T-helper 2 cell treated with Interferon-gamma antibody and Interleukin-4, amounts not matched to agents 100 ng/mL and 5 ng/mL, for 36 hours (primary cell): Measurements from ENCODE around the gene TDRKH. TPM values are rescaled to one million over a fixed set of nuclear protein-coding genes. Genes with fewer than 3 reads are reported as not detected.

Experiments
- intact Hi-C: fragments of 100-400 bp; cut with micrococcal nuclease; formaldehyde crosslinking; loops from one replicate; pipeline ENCODE4 v1.15.1; 2023
- total RNA-seq: library from RNA; stranded (reverse); gene quantifications from 2 replicates; pipeline ENCODE4 v1.2.3, GENCODE V29; 2022

Gene TDRKH
- 14.9 and 16.3 TPM in 2 replicates for total RNA-seq

- intact Hi-C loops: loop anchor here (1.0 to 5.0 kb wide), 5 partner anchors 27 to 244 kb away; partner anchors contain the start of genes C2CD4D, MRPL9 and S100A10
These were observed at the start of gene TDRKH for GRCh38 chr1:151790071-151790939. Gene TDRKH (minus strand): TSS chr1:151790500. CDS start chr1:151783022, 7,478 bp downstream.

- intact Hi-C loops: loop anchor here (2.0 to 5.0 kb wide), 4 partner anchors 49 to 397 kb away; partner anchors contain the start of genes POGZ, S100A10 and TDRKH
These were observed 49.4 kb upstream of the TDRKH start, which contains the start of gene C2CD4D for GRCh38 chr1:151839457-151840403. Gene C2CD4D (minus strand): TSS chr1:151839820. CDS start chr1:151838989, 831 bp downstream.

- intact Hi-C loops: loop anchor here (2.0 to 5.0 kb wide), 4 partner anchors 48 to 397 kb away; partner anchors contain the start of genes POGZ, S100A10 and TDRKH
These were observed 48.7 kb upstream of the TDRKH start for GRCh38 chr1:151839082-151839412.

DNA sequence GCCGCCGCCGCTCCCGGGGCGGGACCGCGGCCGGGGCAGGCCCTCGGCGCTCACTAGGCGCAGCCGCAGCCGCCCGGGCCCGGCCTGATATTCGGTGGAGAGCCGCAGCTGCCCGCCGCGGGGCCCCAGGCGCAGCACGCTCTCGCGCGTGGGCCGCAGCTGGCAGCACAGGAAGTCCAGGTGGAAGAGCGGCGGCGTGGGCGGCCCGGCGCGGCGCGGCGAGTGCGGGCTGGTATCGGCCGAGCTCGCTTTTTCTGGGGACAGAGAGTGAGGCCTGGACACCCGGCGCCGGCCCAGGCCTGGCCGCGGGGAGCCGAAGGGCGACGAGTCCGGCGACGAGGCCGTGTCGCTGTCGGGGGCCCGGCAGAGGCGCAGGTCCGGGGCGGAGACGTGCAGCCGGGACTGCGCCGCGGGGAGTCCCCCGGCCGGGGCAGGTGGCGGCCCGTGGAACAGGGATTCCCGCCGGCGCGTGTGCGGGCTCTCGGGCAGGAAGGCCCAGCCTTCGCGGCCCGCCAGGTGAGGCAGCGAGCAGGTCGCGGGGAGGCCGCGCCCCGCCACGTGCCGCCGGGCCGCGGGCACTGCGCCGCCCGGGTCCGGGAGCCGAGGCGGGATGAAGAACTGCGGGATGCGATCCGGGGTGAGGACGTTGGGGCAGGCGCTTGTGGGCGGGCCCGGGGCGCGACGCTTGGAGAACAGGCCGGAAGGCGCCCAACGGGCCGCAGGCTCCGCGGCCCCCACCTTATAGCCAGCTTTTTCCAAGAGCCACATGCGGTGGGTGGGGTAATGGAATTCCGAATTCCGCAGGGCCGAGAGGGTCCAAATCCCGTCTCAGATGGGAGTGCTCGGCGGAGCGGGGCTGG lies 48.2 kb upstream of the TDRKH start:
- intact Hi-C loops: loop anchor here (2.0 to 5.0 kb wide), 4 partner anchors 48 to 396 kb away; partner anchors contain the start of genes POGZ, S100A10 and TDRKH

GRCh38 chr1:151837884-151838221 lies 47.6 kb upstream of the TDRKH start:
- intact Hi-C loops: loop anchor here (2.0 to 5.0 kb wide), 5 partner anchors 47 to 396 kb away; partner anchors contain the start of genes MRPL9, POGZ, S100A10 and TDRKH

DNA sequence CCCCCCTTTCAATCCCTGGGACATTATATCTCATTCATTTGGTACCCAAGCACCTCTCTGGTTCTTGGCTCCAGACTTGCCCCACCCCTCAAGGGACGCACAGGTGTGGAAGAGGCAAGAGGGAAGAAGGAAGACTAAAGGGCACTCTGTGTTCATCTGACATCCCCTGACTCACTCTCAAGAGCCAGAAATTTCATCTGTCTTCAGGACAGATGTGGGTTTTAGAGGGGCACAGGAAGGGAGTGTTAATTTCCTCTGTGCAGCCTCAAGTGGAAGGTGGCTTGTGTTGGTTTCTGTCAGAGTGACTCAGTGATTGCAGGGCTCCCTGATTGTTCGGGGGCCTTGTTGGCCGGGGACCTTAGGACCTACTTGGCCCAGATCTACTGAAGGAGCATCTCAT lies 46.9 kb upstream of the TDRKH start:
- intact Hi-C loops: loop anchor here (2.0 to 5.0 kb wide), 4 partner anchors 74 to 395 kb away; partner anchors contain the start of genes MRPL9, POGZ and S100A10

GRCh38 chr1:151835596-151835995 lies 45.3 kb upstream of the TDRKH start:
- intact Hi-C loops: loop anchor here (5.0 kb wide), 3 partner anchors 157 to 393 kb away; partner anchors contain the start of genes POGZ and S100A10

- intact Hi-C loops: no loop called here
These were observed 43.9 kb upstream of the TDRKH start for GRCh38 chr1:151834239-151834638.

GRCh38 chr1:151833172-151833900 lies 43.0 kb upstream of the TDRKH start:
- intact Hi-C loops: no loop called here

DNA sequence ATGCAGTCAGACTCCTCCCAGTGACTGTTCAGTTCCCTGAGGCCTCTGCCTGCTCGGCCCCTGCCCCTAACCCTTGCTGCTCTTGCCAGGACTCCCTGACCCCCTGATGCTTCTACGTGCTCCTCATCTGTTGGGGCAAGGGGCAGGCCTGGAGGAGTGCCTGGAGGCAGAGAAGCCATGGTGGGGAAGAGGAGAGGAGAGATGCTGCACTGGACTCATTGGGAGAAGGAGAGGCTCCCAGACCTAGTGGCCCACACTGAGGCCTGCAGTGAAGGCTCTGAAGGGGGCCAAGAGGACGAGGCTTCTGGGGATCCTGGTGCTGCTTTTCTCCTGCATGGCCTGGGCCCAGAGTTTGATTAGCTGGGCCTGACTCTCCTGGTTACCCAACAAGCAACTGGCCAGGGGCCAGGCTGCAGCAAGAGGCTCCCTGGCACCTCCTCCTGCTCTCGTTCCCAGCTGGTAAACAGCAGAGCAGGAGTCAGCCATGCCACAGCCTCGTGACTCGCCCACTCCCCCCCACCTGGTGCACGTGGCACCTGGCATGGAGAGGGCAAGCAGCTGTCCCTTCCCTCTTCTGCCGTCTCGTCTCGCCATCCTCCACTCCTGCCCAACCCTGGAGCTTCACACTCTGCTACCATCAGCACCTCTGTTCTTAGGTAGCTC lies 42.1 kb upstream of the TDRKH start:
- intact Hi-C loops: no loop called here

DNA sequence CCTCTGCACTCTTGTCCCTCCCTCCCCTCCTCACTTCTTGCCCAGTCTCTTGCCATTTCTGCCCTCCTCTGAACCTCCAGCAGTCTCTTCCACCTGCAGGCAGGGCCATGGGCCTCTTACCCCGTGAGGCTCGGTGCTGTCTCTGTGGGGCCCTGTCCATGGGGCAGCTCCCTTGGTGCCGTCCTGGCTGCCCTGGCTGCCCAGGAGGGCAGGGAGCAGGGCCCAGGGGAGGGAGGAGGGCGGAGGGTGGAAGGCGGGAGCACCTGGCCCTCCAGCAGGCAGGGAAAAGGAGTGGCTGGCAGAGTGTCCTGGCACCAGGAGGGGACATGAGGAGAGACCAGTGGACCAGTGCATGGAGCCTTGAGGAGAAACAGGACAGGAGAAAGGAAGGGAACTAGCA lies 41.3 kb upstream of the TDRKH start, which contains the start of gene RORC:
Gene RORC, minus strand, starts transcription at position 198 of the 400 bp plus-strand sequence. Its CDS starts 38 bp downstream, at position 160.
- intact Hi-C loops: loop anchor here (2.0 kb wide), 1 partner anchor 291 kb away; the partner anchor contains the start of gene TUFT1

- intact Hi-C loops: loop anchor here (2.0 kb wide), 1 partner anchor 290 kb away; the partner anchor contains the start of gene TUFT1
These were observed 40.9 kb upstream of the TDRKH start for GRCh38 chr1:151831256-151831591.

GRCh38 chr1:151830055-151830454 lies 39.8 kb upstream of the TDRKH start:
- intact Hi-C loops: loop anchor here (2.0 kb wide), 1 partner anchor 289 kb away; the partner anchor contains the start of gene TUFT1

DNA sequence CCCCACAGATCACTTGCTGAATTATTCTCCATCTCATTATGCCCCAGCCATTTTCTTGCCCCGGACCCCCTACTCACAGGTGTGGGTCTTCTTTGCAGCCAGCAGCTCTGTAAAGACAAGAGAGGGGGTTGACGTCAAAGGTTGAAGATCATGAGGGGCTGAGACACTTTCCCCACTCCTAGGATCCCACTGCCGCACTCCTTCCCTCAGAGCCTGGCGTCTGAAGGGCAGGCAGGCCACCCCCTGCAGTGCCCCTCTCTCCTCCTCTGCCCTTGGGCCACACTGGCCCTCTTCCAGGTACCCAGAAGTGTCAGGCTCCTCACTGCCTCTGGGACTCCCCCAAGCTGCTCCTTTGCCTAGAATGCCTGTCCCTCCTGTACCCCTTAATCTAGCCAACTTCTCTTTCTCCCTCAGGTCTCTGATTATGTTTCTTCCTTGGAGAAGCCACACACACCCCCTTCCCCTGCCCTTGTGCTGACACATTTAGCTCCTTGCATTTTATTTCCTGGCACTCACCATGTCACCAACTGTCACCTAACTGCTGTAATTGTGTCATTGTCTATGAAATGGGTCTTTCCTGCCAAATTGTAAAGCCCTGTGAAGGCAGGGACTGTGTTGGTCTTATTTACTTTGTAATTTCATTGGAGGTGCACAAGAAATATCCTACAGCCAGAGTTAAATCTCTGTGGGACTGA lies 39.2 kb upstream of the TDRKH start:
- intact Hi-C loops: loop anchor here (2.0 kb wide), 1 partner anchor 289 kb away; the partner anchor contains the start of gene TUFT1

DNA sequence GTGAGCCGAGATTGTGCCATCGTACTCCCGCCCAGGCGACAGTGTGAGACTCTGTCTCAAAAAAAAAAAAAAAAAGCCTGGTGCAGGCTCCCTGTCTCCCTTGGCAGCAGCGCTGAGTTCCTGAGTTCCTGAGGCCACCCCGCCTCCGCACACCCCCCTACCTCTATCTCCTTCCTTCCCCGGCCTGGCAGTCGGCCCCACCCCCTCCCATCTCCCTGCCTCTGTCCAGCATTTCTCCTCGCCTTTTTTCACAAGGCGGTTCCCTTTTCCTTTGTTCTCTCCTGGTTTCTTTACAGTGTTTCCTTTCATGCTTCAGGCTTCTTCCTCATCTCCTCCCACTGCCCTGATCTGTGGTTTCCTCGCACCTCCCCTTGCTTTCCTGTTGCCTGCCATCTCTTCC lies 38.6 kb upstream of the TDRKH start:
- intact Hi-C loops: no loop called here

DNA sequence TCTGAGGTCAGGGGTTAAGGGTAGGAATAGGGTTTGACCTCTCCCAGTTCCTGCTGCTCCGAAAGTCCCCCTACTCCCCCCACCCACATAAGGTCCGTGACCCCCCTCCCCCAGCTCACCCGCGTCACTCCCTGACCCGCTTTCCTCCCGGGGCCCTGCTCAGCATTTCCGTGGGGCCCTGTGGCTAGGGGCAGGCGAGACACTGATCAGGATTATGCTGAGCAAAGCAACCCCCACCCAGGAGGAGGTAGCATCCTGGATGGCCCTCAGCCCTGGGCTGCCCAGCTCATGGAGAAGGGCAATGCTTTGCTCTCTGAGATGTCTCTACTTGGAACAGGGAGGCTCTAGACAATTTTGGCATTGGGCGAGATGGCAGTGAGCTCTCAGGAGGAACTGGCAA lies 37.6 kb upstream of the TDRKH start:
- intact Hi-C loops: no loop called here

DNA sequence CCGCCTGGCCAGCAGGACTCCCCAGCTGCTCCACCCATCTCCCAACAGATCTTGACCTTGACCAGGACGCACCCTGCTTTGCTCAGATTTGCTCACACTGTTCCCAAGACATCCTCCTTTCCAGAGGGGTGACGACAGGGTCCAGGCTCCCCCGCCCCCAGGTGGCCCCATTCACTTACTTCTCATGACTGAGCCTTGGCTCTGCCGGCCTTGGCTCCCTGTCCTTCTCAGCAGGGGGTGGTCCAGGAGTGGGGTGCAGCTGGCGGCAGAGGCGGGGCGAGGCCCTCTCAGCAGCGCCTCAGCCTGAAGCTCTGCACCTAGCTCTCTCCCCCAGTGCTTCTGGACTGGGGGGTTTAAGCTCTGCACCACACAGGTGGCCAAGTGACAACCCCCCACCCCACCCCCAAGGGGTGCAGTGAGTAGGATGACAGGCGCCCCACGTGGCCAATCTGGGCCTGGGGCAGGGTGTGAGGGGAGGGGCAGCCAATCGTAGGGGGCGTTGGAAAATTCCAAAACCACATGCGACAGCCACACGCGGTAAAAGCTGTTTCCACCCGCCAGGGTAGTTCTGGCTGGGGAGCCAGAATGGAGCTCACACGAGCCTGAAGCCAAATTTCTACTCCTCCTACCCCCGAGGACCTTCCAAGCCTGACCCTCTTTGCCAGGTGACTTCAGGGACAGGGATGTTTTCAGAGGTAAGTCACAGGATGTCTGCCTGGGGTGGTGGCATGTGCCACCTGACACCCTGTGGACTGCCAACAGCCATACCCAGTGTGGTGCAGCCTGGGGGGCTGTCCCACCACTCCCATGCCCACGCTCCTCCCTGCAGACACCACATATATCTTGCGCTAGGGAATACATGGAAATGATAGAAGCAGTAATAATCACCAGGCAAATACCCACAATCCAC lies 35.7 kb upstream of the TDRKH start:
- intact Hi-C loops: no loop called here
